NT2/D1 (cell line): ENCODE measurements around the gene TMEM204.

Experiments used
- SUZ12 ChIP-seq: IDR thresholded peaks from 2 replicates; pipeline ENCODE4 v1.6.1; 2011; ENCODE audit not compliant: insufficient read length, insufficient read depth; ENCODE audit errors: extremely low read depth
- YY1 ChIP-seq: IDR thresholded peaks from 2 replicates; pipeline ENCODE4 v1.6.1; 2011; ENCODE audit not compliant: insufficient read length, insufficient read depth
- ZNF274 ChIP-seq: IDR thresholded peaks from 2 replicates; pipeline ENCODE4 v1.6.1; 2011; ENCODE audit warnings: mild to moderate bottlenecking, low read depth, low read length

- TF ChIP-seq ZNF274 (no peak), YY1 (no peak), SUZ12 (no peak)
Measured at GRCh38 chr16:1512774-1513173, 20.7 kb upstream of the TMEM204 start.
